ENCODE measurements around the gene NDUFAF8.

DNA sequence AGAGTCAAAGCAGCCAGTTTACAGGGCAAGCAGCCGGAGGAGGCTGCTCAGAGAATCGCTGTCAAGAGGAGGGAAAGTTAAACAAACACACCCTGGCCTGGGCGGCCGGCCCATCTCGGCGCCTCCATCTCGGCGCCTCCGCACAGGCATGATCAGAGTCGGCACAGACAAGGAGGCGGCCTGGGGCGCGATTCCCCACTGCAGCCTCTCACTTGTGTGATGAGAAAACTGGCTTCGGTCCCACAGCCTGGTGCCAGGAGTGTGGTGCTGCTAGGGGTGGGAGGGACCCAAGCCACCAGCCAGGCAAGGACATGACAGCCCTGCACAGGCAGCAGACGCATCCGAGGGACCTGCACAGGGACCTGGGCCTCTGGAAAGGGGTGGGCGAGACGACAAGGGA, 38.3 kb downstream of the NDUFAF8 start:
- TF ChIP-seq POLR2A (IDR thresholded peaks at IDR 0.05) (no peak), POLR2AphosphoS5 (IDR thresholded peaks at IDR 0.05) (no peak)

All from transverse colon (tissue), 3 donors.